NCI-H69 (cell line): ENCODE results near the gene PCSK9.

Source experiments
- DNase-seq: peaks from one replicate; lab custom pipeline; 2025; lab: John Stamatoyannopoulos, UW

The PCSK9 gene

DNA sequence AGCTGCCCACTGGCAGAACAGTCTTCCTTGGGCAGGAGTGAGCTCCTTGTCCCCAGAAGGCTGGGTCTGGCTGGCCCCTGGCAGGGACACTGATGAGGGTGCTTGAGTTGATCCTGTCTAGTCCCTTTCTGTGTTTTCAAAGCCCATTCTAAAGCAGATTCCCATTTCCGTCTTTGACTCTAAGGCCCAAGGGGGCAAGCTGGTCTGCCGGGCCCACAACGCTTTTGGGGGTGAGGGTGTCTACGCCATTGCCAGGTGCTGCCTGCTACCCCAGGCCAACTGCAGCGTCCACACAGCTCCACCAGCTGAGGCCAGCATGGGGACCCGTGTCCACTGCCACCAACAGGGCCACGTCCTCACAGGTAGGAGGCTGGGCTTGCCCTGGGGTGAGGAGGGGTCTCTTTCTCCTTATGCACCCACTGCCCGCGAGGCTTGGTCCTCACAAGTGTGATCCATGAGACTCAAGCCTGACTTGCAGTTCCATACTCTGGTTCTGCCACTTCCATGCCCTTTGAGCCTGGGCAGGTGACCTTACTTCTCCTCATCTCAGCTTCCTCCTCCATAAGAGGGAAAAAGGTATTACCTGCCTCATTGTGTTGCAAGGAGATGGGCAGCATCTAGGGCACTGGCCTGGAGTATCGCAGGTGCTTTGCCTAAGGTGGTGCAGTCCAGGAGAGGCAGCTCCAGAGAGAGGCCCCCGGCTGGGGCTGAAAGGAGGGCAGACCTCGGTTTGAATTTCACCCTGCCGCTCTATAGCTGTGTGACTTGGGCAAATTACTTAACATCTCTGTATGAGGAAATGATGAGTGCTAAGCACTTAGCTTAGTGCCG is 20.2 kb downstream of the PCSK9 start:
- no peak for DNase-seq

DNA sequence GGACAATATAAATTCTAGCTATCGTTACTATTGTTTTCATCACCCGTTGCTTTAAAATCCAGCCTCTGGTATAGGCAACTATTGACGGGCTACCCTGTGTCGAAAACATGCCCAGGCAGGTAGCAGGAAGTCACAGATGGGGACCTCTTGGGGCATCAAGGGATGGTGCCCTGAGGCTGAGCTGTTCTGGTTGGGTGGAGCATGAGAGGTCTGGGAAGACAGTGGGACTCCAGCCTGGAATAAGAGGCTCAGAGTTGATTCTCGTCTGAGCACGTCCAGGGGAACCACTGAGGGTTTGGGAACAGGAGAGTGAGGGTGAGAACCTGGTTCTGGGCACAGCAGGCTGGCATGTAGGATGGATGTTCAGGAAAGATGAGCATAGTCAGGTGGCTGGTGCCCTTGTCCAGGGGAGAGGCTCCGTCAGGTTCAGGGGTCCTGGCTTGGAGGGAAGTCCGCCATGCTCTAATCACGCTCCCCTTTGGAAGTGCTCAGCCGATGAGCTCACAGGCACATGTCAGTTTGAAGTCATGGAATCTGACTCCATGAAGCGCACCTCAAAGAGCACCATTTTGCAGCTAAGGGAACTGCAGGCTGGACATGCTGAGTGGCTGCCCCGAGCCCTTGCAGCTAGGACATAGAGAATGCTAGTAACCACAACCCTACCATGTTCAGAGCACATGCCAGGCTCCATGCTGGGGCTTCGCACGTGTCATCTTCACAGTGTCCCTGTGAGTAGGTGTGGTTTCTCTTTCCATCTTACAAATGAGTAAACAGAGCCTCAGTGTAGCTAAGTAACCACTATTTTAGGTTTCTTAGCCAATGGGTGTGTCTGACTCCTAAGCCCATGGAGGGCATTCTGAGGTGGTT is 21.0 kb downstream of the PCSK9 start:
- DNase-seq: peak; percentile 74

GRCh38 chr1:55061000-55061705 is 21.8 kb downstream of the PCSK9 start:
- peak; percentile 5 for DNase-seq

DNA sequence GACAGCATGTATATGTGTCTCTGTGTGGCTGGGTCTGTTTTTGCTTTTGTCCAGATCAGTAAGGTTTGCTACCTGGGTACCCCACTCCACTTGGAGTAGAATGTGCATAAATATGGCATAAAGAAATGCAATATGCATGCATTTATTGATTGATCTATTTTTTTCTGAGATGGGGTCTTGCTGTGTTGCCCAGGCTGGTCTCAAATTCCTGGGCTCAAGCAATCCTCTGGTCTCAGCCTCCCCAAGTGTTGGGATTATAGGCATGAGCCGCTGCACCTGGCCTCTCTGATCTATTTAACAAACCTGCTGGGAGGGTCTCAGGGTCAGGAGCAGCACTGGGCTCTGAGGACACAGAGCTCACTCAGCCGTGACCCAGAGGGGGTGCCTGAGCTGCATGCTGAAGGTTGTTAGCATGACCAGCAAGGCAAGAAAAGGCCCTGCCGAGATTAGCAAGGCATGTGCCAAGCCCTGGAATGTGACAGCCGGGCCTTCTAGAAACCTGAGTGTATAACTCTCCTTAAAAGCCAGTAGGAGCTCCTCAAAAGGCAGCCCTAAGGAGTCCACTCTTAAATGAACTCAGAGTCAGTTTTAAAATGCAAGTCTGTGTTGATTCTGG is 22.5 kb downstream of the PCSK9 start:
- no peak for DNase-seq

DNA sequence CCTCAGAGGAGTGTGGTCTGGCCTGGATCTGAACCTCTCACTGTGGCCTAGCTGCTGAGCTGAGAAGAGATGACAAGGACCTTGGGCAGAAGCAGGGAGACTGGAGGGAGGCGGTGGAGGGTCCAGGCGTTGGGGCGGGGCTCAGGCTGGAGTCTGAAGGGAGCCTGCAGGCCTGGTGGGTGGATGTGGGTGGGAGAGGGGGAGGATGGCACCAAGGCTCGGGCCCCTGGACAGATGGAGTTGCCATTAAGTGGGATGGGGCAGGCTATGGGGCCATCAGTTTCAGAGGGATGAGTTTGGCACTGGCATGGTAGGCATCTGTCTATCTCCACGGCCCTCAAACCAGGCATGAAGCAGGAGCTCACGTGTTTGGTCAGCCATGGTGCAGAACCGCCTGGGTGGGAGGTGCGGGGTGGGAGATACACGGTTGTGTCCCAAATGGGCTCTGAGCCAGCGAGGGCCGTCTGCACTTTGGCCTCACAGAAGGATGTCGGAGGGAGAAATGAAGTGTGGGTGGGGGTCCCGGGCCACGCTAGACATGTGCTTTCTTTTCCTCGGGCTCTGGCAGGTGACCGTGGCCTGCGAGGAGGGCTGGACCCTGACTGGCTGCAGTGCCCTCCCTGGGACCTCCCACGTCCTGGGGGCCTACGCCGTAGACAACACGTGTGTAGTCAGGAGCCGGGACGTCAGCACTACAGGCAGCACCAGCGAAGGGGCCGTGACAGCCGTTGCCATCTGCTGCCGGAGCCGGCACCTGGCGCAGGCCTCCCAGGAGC is 23.6 kb downstream of the PCSK9 start:
- DNase-seq: peak; percentile 31

GRCh38 chr1:55063577-55063942 is 24.2 kb downstream of the PCSK9 start:
- peak; percentile 69 for DNase-seq

- peak; percentile 80 for DNase-seq
These were observed 24.8 kb downstream of the PCSK9 start for GRCh38 chr1:55064071-55064581.

DNA sequence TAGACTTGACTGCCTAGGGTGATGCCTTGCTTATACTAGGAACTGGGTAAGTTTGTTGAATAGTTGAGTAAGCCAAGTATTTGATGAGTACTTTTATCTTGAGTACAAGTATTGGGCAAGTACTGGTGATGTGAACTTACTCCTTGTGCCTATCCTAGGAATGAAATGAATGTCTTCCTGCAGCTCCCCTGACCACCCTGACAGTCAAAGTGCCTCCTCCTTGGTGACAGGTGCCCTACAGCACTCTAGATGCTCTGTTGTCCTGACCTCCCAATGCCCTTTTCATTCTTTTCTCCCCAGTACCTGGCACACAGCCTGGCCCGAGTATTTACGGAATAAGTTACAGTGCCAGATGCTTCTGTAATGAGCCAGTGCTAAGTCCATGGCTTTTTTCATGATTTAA is 25.5 kb downstream of the PCSK9 start:
- peak; percentile 81 for DNase-seq

DNA sequence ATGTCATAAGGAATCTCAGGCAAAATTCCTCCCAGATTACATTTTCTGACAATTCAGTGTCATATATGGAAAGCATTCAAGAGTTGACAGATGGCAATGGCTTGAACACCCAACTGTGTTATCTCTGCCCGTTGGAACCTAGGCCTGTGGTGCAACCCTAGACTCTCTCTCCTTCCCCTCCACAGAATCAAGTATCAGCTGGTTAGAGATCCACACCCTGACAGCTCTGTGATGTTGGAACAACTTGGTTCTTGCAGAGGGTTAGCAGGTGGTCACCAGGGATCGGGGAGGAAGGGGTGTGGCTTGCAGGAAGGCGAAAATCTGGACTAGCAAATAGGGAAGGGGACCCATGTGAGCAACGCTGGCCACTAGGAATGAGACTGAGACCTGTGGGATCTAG is 26.3 kb downstream of the PCSK9 start:
- no peak for DNase-seq

- peak; percentile 7 for DNase-seq
These were observed 27.9 kb downstream of the PCSK9 start for GRCh38 chr1:55067022-55067778.

DNA sequence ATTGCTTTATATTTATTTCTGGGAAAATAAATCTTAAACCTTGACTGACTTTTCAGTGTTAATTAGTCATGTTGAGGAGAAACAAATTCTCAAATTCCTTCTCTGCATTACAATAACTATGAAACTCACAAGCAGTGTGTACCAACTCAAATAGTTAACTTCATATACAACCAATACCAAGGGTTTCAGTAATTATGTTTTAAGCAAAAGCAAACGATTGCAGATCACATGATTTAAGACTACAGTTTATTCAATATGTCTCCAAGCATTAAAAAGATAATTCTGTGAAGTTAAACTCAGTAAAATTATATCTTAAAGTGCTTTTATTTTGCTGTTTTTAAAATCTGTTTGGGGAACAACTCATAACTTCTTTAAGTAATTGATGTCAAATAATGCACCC is 28.6 kb downstream of the PCSK9 start:
- no peak for DNase-seq

DNA sequence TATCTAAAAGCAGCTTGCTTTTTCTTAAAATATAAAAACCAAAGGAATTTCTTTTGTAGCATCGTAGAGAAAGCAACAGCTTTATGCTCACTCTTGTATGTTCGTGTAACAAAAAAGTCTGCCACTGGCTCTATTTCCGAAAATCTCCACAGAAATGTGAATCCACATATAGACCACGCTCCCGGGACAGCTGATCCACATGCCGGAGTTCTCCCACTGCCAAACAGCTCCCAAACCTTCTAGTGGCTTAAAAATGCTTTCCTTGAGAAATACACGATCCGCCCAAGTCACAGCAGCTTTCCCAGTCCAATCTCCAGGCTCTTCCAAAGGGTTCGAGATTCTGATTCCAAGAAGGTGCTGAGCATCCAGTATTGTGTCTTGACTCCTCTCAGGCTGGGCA is 29.3 kb downstream of the PCSK9 start:
- no peak for DNase-seq

DNA sequence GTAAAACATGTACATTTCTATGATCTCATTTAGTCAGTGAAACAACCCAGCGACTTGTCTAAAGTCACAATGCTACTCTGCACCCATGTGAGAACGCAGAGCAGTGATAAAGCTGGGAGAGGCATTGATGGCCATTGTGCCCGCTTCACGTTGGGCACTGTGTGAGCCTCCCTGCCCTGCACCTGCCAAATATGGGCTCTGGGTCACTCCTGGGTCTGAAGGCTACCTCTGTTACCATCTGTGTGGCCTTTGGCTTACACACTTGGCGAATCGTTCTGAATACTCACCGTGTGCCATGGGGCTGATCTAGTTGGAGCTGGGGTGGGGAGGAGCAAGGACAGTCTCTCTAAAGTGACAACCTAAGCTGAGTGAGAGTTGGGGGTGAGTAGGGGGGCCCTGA is 29.9 kb downstream of the PCSK9 start:
- no peak for DNase-seq

DNA sequence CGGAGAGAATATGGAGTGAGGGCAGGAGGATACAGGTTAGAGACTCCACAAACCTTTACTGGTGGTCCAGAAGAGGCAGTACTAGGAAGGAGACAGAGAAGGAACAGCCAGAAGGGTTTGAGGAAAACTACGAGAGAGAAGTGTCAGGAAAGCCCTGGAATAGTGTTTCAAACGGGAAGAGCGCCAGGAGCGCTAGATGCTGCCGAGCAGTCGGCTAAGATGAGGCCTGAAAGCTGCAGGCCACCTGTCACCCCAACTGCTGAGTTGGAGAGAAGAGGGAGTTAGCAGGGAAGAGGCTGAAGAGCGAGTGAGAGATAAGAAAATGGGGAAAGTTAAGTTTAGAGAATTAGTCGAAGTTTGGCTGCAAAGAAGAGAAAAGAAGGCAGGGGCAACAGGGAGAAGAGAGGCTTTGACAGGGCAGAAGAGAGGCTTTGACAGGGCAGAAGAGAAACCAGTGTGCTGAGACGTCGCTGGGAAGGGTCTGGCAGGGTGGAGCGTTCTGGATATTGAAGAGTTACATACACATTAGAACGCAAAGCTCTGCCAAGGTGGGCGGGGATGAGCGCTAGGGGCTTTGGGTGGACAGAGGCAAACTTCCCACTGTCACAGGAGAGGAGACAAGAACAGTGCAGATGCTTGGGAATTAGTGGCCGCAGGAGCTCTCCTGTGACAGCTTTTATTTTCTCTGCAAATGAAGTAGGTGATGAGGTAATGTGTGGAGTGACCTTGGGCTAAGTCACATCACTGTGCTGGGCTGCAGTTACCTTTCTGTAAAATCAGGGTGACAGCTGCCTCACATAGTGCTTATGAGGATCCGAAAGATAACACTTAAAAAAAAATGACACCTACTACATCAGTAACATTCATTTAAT is 31.2 kb downstream of the PCSK9 start:
- no peak for DNase-seq

DNA sequence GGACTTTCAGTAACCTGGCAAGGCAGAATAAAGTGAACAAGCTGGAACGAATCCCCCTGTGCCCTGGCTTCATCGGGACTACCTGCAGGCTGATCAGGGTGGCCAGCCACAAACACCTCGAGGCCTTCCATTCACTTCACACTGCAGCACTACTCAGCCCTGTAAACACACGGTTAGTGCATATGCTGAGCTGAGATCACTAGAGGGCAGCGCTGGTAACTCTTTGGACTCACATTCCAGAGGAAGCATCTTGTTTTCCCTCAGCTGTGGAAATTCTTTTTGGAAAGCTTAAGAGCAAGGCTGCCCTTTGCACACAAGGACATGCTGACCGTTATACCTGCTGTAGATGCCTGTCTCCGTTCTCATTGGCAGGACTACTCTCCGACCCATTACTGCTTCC is 32.1 kb downstream of the PCSK9 start:
- DNase-seq: peak; percentile 51

DNA sequence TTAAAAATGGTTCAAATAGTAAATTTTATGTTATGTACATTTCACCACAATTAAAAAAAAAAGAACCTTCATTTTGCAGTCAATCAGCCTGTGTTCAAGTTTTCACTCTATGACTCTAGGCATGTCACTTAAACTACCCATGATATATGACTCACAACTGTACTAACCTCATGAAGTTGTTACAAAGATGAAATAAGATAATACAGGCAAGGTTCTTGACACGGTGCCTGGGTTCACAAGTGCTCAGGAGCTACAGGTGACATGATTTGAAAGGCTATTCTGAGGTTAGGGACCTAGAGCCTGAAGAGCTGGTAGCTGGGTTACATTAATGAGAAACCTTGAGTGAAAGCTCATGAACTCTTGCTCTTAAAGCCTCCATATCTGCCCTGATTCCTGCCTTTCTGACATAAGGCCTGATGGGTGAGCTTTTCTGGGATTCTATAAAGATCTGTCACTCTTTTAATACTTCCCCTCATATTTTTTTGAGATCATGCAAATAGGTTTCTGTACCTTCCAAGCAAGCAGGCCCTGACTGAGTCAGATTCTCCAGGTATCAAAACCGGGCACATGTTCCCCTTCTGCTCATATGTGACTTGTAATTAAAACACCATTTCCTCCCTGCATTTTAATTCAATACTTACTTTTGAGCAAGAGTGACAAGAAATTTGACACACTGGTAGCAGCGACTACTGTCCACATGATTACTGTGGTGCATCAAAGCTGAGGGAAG is 34.0 kb downstream of the PCSK9 start:
- DNase-seq: no peak

GRCh38 chr1:55074455-55074854 is 35.1 kb downstream of the PCSK9 start:
- DNase-seq: no peak

- DNase-seq: no peak
These were observed 37.0 kb downstream of the PCSK9 start for GRCh38 chr1:55076356-55076755.

DNA sequence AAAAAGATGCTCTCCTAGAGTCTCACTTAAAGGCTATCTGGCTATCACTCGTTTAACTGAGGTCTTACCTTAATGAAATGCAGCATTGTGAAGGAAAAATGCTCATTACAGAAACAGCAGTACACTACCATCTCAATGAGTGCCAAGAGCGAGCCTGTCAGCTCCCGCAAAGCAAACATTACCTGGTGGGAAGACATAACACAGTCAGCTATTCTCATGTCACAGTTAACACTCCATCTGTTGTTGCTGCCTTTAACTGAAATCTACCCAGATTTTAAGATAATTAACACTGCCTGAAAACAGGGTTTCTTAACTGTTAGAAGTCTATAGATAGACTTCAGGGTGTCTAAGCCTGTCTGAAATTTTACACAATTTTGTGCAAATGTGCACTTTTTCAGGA is 39.1 kb downstream of the PCSK9 start:
- peak; percentile 89 for DNase-seq
